Measurements from ENCODE around the gene SFT2D2. TPM values are rescaled to one million over a fixed set of nuclear protein-coding genes. Genes with fewer than 3 reads are reported as not detected.

SFT2D2 gene
- total RNA-seq, 2 donors from 2014 or later = 70.9 to 84.5 TPM

- no peaks in the 10 kb centered on the region for H3K4me1 ChIP-seq
- no peak for DNase-seq
- H3K4me3 ChIP-seq = no peak overlapping the region
- H3K36me3 ChIP-seq = peaks cover 4% of the 10 kb centered on the region
- intact Hi-C loops (cut with DNase I) = no loop called here
- H3K27ac ChIP-seq = no peak overlapping the region
- no peak overlapping the region for H3K9ac ChIP-seq (ENCODE audit: low read depth in 2 of 2, low read length in 2 of 2)
- H3K9me3 ChIP-seq = no peaks in the 10 kb centered on the region
- no peaks in the 10 kb centered on the region for H3K27me3 ChIP-seq
- TF ChIP-seq, protein P1, sequence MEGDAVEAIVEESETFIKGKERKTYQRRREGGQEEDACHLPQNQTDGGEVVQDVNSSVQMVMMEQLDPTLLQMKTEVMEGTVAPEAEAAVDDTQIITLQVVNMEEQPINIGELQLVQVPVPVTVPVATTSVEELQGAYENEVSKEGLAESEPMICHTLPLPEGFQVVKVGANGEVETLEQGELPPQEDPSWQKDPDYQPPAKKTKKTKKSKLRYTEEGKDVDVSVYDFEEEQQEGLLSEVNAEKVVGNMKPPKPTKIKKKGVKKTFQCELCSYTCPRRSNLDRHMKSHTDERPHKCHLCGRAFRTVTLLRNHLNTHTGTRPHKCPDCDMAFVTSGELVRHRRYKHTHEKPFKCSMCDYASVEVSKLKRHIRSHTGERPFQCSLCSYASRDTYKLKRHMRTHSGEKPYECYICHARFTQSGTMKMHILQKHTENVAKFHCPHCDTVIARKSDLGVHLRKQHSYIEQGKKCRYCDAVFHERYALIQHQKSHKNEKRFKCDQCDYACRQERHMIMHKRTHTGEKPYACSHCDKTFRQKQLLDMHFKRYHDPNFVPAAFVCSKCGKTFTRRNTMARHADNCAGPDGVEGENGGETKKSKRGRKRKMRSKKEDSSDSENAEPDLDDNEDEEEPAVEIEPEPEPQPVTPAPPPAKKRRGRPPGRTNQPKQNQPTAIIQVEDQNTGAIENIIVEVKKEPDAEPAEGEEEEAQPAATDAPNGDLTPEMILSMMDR (IDR thresholded peaks at IDR 0.05) = no peak
These were observed 19.2 kb downstream of the SFT2D2 start for GRCh38 chr1:168245042-168245441.

DNA sequence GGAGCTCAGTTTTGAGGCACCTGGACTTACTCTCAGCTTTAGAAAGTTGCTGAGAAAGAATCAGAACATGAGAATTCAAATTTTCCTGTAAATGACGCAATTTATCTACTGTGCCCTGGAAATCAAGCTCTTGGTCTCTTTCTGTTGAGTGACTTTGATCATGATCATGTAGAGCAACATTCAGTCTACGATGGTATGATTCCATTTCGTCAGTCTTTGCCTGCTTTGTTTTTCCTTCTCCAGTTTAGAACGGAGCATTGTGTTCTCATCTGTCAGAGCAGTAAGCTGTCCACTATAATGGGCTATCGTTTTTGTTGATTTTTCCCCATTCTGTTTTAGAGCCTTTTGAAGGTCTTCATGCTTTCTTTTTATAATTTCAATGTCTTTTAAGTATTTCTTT lies 20.7 kb downstream of the SFT2D2 start:
- Histone ChIP-seq H3K27me3 (no peaks in the 10 kb centered on the region), H3K4me1 (no peaks in the 10 kb centered on the region), H3K9ac (ENCODE audit: low read depth in 2 of 2, low read length in 2 of 2) (no peak overlapping the region), H3K27ac (no peak overlapping the region), H3K9me3 (no peaks in the 10 kb centered on the region), H3K36me3 (peaks cover 4% of the 10 kb centered on the region), H3K4me3 (no peak overlapping the region)
- intact Hi-C loops (cut with DNase I) = no loop called here
- DNase-seq = no peak
- TF ChIP-seq, protein P1 (IDR thresholded peaks at IDR 0.05) = no peak

DNA sequence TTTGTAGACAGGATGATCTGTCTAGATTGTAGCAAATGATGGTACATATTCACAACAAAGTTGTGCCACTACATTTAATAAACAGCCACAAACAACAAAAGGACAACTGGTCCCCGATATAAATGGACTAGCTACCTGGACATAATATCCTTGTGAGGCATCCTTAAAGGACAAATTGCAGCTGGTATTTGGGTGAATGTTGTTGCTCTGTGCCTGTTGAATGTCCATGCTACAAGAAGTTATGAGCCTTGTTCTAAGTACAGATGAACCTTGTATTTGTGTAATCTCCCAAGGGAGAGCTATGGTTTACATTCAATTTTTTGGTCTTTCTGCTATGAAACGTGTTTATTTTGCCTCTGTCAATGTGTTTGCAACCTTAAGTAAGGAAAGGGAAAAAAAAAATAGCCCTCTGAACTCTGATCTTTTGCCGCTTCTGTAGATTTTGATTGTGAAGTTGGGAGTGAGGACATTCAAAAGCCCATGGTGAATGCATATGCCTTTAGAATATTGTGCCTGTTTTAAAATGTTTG lies 26.5 kb downstream of the SFT2D2 start:
- H3K4me3 ChIP-seq = no peak overlapping the region
- H3K9ac ChIP-seq (ENCODE audit: low read depth in 2 of 2, low read length in 2 of 2) = no peak overlapping the region
- no peak for DNase-seq
- H3K27me3 ChIP-seq = no peaks in the 10 kb centered on the region
- intact Hi-C loops (cut with DNase I) = no loop called here
- H3K27ac ChIP-seq = no peak overlapping the region
- TF ChIP-seq, protein P1 (IDR thresholded peaks at IDR 0.05) = no peak
- no peaks in the 10 kb centered on the region for H3K4me1 ChIP-seq
- no peaks in the 10 kb centered on the region for H3K9me3 ChIP-seq
- H3K36me3 ChIP-seq = no peaks in the 10 kb centered on the region

GRCh38 chr1:168256164-168256563 lies 30.4 kb downstream of the SFT2D2 start:
- DNase-seq = no peak
- Histone ChIP-seq H3K9me3 (no peaks in the 10 kb centered on the region), H3K27me3 (no peaks in the 10 kb centered on the region), H3K9ac (ENCODE audit: low read depth in 2 of 2, low read length in 2 of 2) (no peak overlapping the region), H3K4me1 (no peaks in the 10 kb centered on the region), H3K27ac (no peak overlapping the region), H3K4me3 (no peak overlapping the region), H3K36me3 (no peaks in the 10 kb centered on the region)
- intact Hi-C loops (cut with DNase I) = no loop called here
- TF ChIP-seq, protein P1 (IDR thresholded peaks at IDR 0.05) = no peak

DNA sequence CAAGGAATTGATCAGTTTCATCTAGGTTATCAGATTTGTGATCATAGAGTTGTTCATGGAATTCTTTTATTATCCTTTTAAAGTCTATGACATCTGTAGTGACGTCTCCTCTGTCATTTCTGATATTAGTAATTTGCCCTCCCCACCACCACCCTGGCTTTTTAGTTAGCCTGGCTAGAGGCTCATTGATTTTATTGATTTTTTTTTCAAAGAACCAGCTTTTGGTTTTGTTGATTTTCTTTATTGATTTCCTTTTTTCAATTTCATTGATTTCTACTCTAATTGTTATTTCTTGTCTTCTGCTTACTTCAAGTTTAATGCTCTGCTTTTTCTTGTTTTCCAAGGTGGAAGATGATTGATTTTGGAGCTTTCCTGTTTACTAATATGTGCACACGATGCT lies 31.6 kb downstream of the SFT2D2 start:
- Histone ChIP-seq H3K27ac (no peak overlapping the region), H3K9ac (ENCODE audit: low read depth in 2 of 2, low read length in 2 of 2) (no peak overlapping the region), H3K27me3 (no peaks in the 10 kb centered on the region), H3K4me3 (no peak overlapping the region), H3K36me3 (no peaks in the 10 kb centered on the region), H3K4me1 (no peaks in the 10 kb centered on the region), H3K9me3 (no peaks in the 10 kb centered on the region)
- intact Hi-C loops (cut with DNase I) = no loop called here
- TF ChIP-seq, protein P1 (IDR thresholded peaks at IDR 0.05) = no peak
- no peak for DNase-seq

Data from colonic mucosa (tissue), 4 donors.